Stimulated activated CD4-positive, alpha-beta T cell treated with anti-CD3 and anti-CD28 coated beads, Interleukin-2, amount 100 ng/mL, for 48 hours (primary cell): ENCODE results near the gene LEFTY2.
"Not testable (repeated sequence)": the region's sequence is repeated elsewhere in the genome, so short reads cannot be mapped to it uniquely, and the experiment has no call there.

ENCODE experiments used
- DNase-seq, 2 donors: peaks; one replicate each; pipeline ENCODE4 v3.0.0-alpha.2; 2020

LEFTY2 gene

GRCh38 chr1:225941187-225941941 is at the start of gene LEFTY2:
LEFTY2 (minus strand) TSS chr1:225941220; CDS start chr1:225941140, 80 bp downstream.
- DNase-seq = no peak

- no peak for DNase-seq
Measured at GRCh38 chr1:225987491-225988316, 46.7 kb upstream of the LEFTY2 start.

GRCh38 chr1:225981714-225982113 is 40.7 kb upstream of the LEFTY2 start:
- DNase-seq = no peak

GRCh38 chr1:225980005-225980836 is 39.2 kb upstream of the LEFTY2 start:
- no peak for DNase-seq

- DNase-seq = no peak
Measured at GRCh38 chr1:225979421-225979820, 38.4 kb upstream of the LEFTY2 start.

GRCh38 chr1:225977937-225978748 is 37.1 kb upstream of the LEFTY2 start:
- DNase-seq = no peak

- DNase-seq = not testable (repeated sequence)
Measured at GRCh38 chr1:225975146-225975545, 34.1 kb upstream of the LEFTY2 start.

- DNase-seq = no peak
Measured at GRCh38 chr1:225974454-225974853, 33.4 kb upstream of the LEFTY2 start.

- no peak for DNase-seq
Measured at GRCh38 chr1:225973158-225973557, 32.1 kb upstream of the LEFTY2 start.

- no peak for DNase-seq
Measured at GRCh38 chr1:225972344-225973152, 31.5 kb upstream of the LEFTY2 start.

- DNase-seq = not testable (repeated sequence)
Measured at GRCh38 chr1:225970592-225971157, 29.7 kb upstream of the LEFTY2 start.

- DNase-seq = not testable (repeated sequence)
Measured at GRCh38 chr1:225969751-225970150, 28.7 kb upstream of the LEFTY2 start.

GRCh38 chr1:225965231-225965630 is 24.2 kb upstream of the LEFTY2 start:
- no peak for DNase-seq

GRCh38 chr1:225963735-225964530 is 22.9 kb upstream of the LEFTY2 start:
- no peak for DNase-seq

- DNase-seq = peak; percentile 76 to 80
Measured at GRCh38 chr1:225962440-225962975, 21.5 kb upstream of the LEFTY2 start.

- DNase-seq = no peak
Measured at GRCh38 chr1:225961659-225962439, 20.8 kb upstream of the LEFTY2 start.

GRCh38 chr1:225958041-225958440 is 17.0 kb upstream of the LEFTY2 start:
- no peak for DNase-seq

GRCh38 chr1:225954753-225955152 is 13.7 kb upstream of the LEFTY2 start:
- DNase-seq = no peak

GRCh38 chr1:225953315-225953714 is 12.3 kb upstream of the LEFTY2 start:
- DNase-seq = no peak
